Smooth muscle cell (in vitro differentiated cells): ENCODE data around the gene MEOX1. TPM values are rescaled to one million over a fixed set of nuclear protein-coding genes. Genes with fewer than 3 reads are reported as not detected.

ENCODE experiments used
- DNase-seq: peaks from one replicate; lab custom pipeline; 2025; ENCODE audit not compliant: unreplicated experiment; lab: John Stamatoyannopoulos, UW
- H2AFZ ChIP-seq: fragments of 200-600 bp; sonication (generic); 2 replicates; pipeline ENCODE4 v1.6.0; 2016; ENCODE audit warnings: antibody characterized with exemption, low read depth, mild to moderate bottlenecking
- H3F3A ChIP-seq: fragments of 200-600 bp; sonication (generic); 2 replicates; pipeline ENCODE4 v1.6.0; 2017; ENCODE audit warnings: antibody characterized with exemption, low read depth
- H3K27ac ChIP-seq: fragments of 200-600 bp; sonication (generic); 2 replicates; pipeline ENCODE4 v1.5.1; 2016; ENCODE audit warnings: low read depth, mild to moderate bottlenecking
- H3K27me3 ChIP-seq: fragments of 200-600 bp; sonication (generic); 2 replicates; pipeline ENCODE4 v1.6.1; 2016; ENCODE audit warnings: low read depth, mild to moderate bottlenecking
- H3K36me3 ChIP-seq: fragments of 200-600 bp; sonication (generic); 2 replicates; pipeline ENCODE4 v1.5.1; 2016; ENCODE audit warnings: low read depth
- H3K4me1 ChIP-seq: fragments of 200-600 bp; sonication (generic); 2 replicates; pipeline ENCODE4 v1.5.1; 2016; ENCODE audit warnings: low read depth
- H3K4me2 ChIP-seq: fragments of 200-600 bp; sonication (generic); 2 replicates; pipeline ENCODE4 v1.6.0; 2016; ENCODE audit warnings: mild to moderate bottlenecking
- H3K4me3 ChIP-seq: fragments of 200-600 bp; sonication (generic); 2 replicates; pipeline ENCODE4 v1.5.1; 2016; ENCODE audit warnings: mild to moderate bottlenecking
- H3K79me2 ChIP-seq: fragments of 200-600 bp; sonication (generic); 2 replicates; pipeline ENCODE4 v1.6.0; 2016; ENCODE audit warnings: low read depth, mild to moderate bottlenecking
- H3K9ac ChIP-seq: fragments of 200-600 bp; sonication (generic); 2 replicates; pipeline ENCODE4 v1.6.0; 2016; ENCODE audit warnings: low read depth
- H3K9me3 ChIP-seq: fragments of 200-600 bp; sonication (generic); replicated peaks from 2 replicates; pipeline ENCODE4 v1.5.1; 2016; ENCODE audit warnings: low read depth
- H4K20me1 ChIP-seq: fragments of 200-600 bp; sonication (generic); 2 replicates; pipeline ENCODE4 v1.6.0; 2016; ENCODE audit warnings: low read depth
- whole genome bisulfite sequencing: methylation state at CpG from one replicate; pipeline ENCODE4 v1.1.7; 2016; ENCODE audit warnings: low lambda C conversion rate; 5-methylcytosine and 5-hydroxymethylcytosine counted together
- polyA plus RNA-seq: library from polyadenylated mRNA; unstranded; fragments of >200 nt; fragmentation: Nextera tagmentation; extraction: Ambion mirVana; gene quantifications from 2 replicates; pipeline ENCODE4 v1.2.1, GENCODE V29; 2016
- total RNA-seq: library from RNA; depleted of rRNA; stranded (reverse); fragments of >200 nt; gene quantifications from 2 replicates; pipeline ENCODE4 v1.2.3, GENCODE V29; 2014
- TF ChIP-seq, protein P1 (sequence below): fragments of 200-600 bp; sonication (generic); IDR thresholded peaks from 2 replicates; pipeline ENCODE4 v1.5.1; 2017; ENCODE audit warnings: borderline replicate concordance, mild to moderate bottlenecking, antibody characterized with exemption; ENCODE audit not compliant: insufficient read depth, poor library complexity, severe bottlenecking

The MEOX1 gene
- total and polyA plus RNA-seq, 2 experiments from 2014 or later = 0.58 to 1.7 TPM

DNA sequence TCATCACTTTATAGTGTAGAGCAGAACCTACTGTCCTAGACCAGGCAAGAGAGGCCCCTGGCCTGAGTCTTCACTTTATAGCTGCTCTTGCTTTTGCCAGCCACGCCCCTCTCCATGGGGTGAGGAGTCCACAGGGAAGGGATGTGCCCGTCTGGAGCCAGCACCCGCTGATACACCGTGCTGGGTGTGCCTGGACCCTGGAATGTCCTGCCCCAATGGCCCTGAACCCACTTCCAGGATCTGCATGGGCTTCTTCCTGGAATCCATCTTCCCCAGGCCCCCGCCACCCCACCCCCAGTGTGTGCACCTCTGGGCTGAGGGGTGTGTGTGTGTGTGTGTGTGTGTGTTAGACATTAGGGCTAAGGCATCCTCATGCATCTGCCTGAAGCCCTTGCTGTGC, 44.9 kb downstream of the MEOX1 start:
- Histone ChIP-seq H3K9me3 (no peaks in the 10 kb centered on the region), H3K4me2 (no peak overlapping the region), H3K36me3 (no peaks in the 10 kb centered on the region), H3K9ac (no peak overlapping the region), H4K20me1 (no peaks in the 10 kb centered on the region), H3K27me3 (no peaks in the 10 kb centered on the region), H3K79me2 (no peaks in the 10 kb centered on the region), H3K27ac (no peak overlapping the region), H3K4me3 (no peak overlapping the region), H2AFZ (no peak overlapping the region), H3K4me1 (no peaks in the 10 kb centered on the region), H3F3A (no peaks in the 10 kb centered on the region)
- no peak for DNase-seq
- TF ChIP-seq, protein P1, sequence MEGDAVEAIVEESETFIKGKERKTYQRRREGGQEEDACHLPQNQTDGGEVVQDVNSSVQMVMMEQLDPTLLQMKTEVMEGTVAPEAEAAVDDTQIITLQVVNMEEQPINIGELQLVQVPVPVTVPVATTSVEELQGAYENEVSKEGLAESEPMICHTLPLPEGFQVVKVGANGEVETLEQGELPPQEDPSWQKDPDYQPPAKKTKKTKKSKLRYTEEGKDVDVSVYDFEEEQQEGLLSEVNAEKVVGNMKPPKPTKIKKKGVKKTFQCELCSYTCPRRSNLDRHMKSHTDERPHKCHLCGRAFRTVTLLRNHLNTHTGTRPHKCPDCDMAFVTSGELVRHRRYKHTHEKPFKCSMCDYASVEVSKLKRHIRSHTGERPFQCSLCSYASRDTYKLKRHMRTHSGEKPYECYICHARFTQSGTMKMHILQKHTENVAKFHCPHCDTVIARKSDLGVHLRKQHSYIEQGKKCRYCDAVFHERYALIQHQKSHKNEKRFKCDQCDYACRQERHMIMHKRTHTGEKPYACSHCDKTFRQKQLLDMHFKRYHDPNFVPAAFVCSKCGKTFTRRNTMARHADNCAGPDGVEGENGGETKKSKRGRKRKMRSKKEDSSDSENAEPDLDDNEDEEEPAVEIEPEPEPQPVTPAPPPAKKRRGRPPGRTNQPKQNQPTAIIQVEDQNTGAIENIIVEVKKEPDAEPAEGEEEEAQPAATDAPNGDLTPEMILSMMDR = no peak
- 97% methylated on average over 5 of the region's 5 CpGs for WGBS

DNA sequence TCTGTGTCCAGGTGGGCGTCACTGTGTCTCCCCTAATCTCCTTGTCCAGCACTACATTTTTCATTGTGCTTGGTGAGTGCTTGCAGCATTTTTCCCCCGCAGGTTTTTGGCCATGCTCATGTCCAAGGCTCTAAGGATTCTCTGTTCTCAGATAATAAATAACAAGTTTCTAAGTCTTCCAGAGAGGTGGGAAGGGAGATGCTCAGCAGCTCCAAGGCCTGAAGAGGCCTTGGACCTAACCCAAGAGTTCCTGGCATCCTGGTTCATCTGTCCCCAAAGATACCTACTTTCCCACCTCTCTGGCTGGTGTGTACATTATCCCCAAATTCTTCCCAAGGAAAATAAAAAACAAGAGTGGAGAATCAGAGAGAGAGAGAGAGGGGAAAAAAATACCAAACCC, 45.3 kb downstream of the MEOX1 start:
- no peak overlapping the region for H3K9ac ChIP-seq
- no peak overlapping the region for H2AFZ ChIP-seq
- H3K4me1 ChIP-seq = no peaks in the 10 kb centered on the region
- H3K4me3 ChIP-seq = no peak overlapping the region
- no peak for DNase-seq
- H3K27me3 ChIP-seq = no peaks in the 10 kb centered on the region
- TF ChIP-seq, protein P1 = no peak
- no peak overlapping the region for H3K27ac ChIP-seq
- H3K79me2 ChIP-seq = no peaks in the 10 kb centered on the region
- no peaks in the 10 kb centered on the region for H3K36me3 ChIP-seq
- H4K20me1 ChIP-seq = no peaks in the 10 kb centered on the region
- H3F3A ChIP-seq = no peaks in the 10 kb centered on the region
- no peaks in the 10 kb centered on the region for H3K9me3 ChIP-seq
- WGBS = 93% methylated on average over 2 of the region's 2 CpGs
- no peak overlapping the region for H3K4me2 ChIP-seq

DNA sequence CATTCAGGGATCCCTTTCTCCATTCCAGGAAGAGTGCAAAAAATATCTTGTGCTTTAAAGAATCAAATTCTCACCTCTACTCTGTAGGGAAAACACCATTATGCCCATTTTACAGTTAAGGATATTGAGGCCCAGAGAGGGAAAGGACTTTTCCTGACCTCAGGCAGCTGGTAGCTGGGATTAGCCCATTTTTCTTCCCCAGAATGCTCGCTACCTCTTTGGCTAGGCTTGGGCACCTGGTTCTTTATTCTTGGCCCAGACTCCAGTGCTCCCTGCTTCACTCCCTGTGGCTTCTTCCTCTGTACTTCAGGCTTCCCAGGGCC, 45.7 kb downstream of the MEOX1 start:
- DNase-seq = no peak
- H2AFZ ChIP-seq = no peak overlapping the region
- H3K4me2 ChIP-seq = no peak overlapping the region
- TF ChIP-seq, protein P1 = no peak
- H3K79me2 ChIP-seq = no peaks in the 10 kb centered on the region
- H3K36me3 ChIP-seq = no peaks in the 10 kb centered on the region
- no peaks in the 10 kb centered on the region for H4K20me1 ChIP-seq
- H3K9me3 ChIP-seq = no peaks in the 10 kb centered on the region
- H3K27me3 ChIP-seq = no peaks in the 10 kb centered on the region
- H3K4me3 ChIP-seq = no peak overlapping the region
- no peaks in the 10 kb centered on the region for H3K4me1 ChIP-seq
- no peaks in the 10 kb centered on the region for H3F3A ChIP-seq
- no peak overlapping the region for H3K27ac ChIP-seq
- 93% methylated on average over 1 of the region's 1 CpG for WGBS
- H3K9ac ChIP-seq = no peak overlapping the region

DNA sequence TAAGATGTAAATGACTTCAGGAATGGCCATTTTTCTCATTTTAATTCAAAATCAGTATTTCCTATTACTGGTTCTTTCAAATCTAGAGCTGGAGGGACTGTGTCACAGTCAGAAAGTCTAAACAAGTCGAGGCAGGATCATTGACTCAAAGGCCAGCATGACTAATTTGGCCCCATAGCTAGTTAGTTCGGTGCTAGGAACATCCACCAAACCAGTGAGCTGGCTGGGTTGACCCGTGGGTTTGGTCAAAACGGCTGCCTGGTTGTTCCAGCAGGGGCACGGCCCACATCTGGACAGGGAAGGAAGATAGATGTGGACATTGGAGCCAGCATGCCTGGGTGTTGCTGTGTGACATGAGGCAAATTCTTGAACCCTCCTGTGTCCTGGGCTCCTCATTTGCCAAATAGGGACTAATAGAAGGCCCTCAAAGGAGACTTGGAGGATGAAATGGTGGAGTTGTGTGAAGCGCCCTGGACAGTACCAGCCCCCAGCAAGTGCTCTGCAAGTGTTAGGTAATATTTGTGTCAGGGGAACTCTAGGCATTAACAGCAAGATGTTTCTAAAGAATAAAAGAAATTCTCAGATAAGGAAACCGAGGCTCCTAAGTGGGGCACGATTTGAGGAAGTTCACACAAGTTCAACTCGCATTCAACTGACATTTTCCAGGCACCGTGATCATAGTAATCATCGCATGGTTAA, 46.2 kb downstream of the MEOX1 start:
- 81% methylated on average over 11 of the region's 11 CpGs for WGBS
- TF ChIP-seq, protein P1 = no peak
- no peaks in the 10 kb centered on the region for H3F3A ChIP-seq
- DNase-seq = no peak
- H2AFZ ChIP-seq = no peak overlapping the region
- no peaks in the 10 kb centered on the region for H4K20me1 ChIP-seq
- no peak overlapping the region for H3K9ac ChIP-seq
- no peak overlapping the region for H3K27ac ChIP-seq
- no peaks in the 10 kb centered on the region for H3K79me2 ChIP-seq
- no peak overlapping the region for H3K4me2 ChIP-seq
- H3K27me3 ChIP-seq = no peaks in the 10 kb centered on the region
- H3K4me3 ChIP-seq = no peak overlapping the region
- no peaks in the 10 kb centered on the region for H3K36me3 ChIP-seq
- H3K4me1 ChIP-seq = no peaks in the 10 kb centered on the region
- no peaks in the 10 kb centered on the region for H3K9me3 ChIP-seq
